Upper lobe of right lung (tissue), 1 donor: ENCODE results near the gene CPM. TPM values are rescaled to one million over a fixed set of nuclear protein-coding genes. Genes with fewer than 3 reads are reported as not detected.

Experiments
- ATAC-seq: fragments of 200-7000 bp; cut with Tn5 transposase; one replicate; pipeline ENCODE4 v1.9.1; 2020; ENCODE audit warnings: mild to moderate bottlenecking, moderate library complexity
- DNase-seq: peaks from one replicate; pipeline ENCODE4 v3.0.0-alpha.2; 2020
- H3K27ac ChIP-seq: fragments of 200-600 bp; one replicate; pipeline ENCODE4 v1.8.0; 2022
- H3K27me3 ChIP-seq: fragments of 200-600 bp; one replicate; pipeline ENCODE4 v1.8.0; 2022; ENCODE audit warnings: mild to moderate bottlenecking
- H3K36me3 ChIP-seq: fragments of 200-600 bp; one replicate; pipeline ENCODE4 v1.8.0; 2022
- H3K4me1 ChIP-seq: fragments of 200-600 bp; one replicate; pipeline ENCODE4 v1.8.0; 2022
- H3K4me3 ChIP-seq: fragments of 200-600 bp; one replicate; pipeline ENCODE4 v1.8.0; 2022; ENCODE audit warnings: mild to moderate bottlenecking
- H3K9me3 ChIP-seq: fragments of 200-600 bp; one replicate; pipeline ENCODE4 v1.8.0; 2022
- intact Hi-C: fragments of 100-400 bp; cut with DNase I; formaldehyde crosslinking; loops from one replicate; pipeline ENCODE4 v1.11.0; 2022
- total RNA-seq: library from RNA; stranded (reverse); fragmentation: NEBNext Ultra II Directional; extraction: Animal tissue kit (Norgen Biotek cat#: 25700); gene quantifications from one replicate; pipeline ENCODE4 v1.2.1, GENCODE V29; 2021
- TF ChIP-seq, protein P1 (sequence below): fragments of 200-600 bp; IDR thresholded peaks from one replicate; pipeline ENCODE4 v1.8.0; 2022; ENCODE audit warnings: antibody characterized with exemption
- donor health status: DM: no; HTN: yes; CAD: no; lungs with severe emphysema.

Gene CPM
- total RNA-seq, 1 donor from 2014 or later: 165 TPM

DNA sequence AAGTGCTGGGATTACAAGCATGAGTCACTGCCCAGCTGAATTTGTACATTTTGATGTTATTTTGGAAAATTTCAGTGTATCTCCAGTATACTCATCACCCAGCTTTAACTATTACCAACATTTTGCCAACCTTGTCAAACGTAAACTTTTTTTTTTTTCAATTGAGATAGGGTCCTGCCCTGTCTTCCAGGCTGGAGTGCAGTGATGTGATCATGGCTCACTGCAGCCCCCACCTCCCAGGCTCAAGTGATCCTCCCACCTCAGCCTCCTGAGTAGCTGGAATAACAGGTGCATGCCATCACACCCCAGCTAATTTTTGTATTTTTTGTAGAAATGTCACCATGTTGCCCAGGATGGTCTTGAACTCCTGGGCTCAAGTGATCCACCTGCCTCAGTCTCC, 95.8 kb downstream of the CPM start:
- no peaks in the 10 kb centered on the region for H3K27me3 ChIP-seq
- no peak overlapping the region for H3K27ac ChIP-seq
- TF ChIP-seq, protein P1, sequence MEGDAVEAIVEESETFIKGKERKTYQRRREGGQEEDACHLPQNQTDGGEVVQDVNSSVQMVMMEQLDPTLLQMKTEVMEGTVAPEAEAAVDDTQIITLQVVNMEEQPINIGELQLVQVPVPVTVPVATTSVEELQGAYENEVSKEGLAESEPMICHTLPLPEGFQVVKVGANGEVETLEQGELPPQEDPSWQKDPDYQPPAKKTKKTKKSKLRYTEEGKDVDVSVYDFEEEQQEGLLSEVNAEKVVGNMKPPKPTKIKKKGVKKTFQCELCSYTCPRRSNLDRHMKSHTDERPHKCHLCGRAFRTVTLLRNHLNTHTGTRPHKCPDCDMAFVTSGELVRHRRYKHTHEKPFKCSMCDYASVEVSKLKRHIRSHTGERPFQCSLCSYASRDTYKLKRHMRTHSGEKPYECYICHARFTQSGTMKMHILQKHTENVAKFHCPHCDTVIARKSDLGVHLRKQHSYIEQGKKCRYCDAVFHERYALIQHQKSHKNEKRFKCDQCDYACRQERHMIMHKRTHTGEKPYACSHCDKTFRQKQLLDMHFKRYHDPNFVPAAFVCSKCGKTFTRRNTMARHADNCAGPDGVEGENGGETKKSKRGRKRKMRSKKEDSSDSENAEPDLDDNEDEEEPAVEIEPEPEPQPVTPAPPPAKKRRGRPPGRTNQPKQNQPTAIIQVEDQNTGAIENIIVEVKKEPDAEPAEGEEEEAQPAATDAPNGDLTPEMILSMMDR: no peak
- H3K36me3 ChIP-seq: peaks cover 95% of the 10 kb centered on the region
- ATAC-seq: no peak
- H3K4me3 ChIP-seq: no peak overlapping the region
- no peak for DNase-seq
- H3K4me1 ChIP-seq: no peaks in the 10 kb centered on the region
- H3K9me3 ChIP-seq: no peaks in the 10 kb centered on the region
- intact Hi-C loops: no loop called here

DNA sequence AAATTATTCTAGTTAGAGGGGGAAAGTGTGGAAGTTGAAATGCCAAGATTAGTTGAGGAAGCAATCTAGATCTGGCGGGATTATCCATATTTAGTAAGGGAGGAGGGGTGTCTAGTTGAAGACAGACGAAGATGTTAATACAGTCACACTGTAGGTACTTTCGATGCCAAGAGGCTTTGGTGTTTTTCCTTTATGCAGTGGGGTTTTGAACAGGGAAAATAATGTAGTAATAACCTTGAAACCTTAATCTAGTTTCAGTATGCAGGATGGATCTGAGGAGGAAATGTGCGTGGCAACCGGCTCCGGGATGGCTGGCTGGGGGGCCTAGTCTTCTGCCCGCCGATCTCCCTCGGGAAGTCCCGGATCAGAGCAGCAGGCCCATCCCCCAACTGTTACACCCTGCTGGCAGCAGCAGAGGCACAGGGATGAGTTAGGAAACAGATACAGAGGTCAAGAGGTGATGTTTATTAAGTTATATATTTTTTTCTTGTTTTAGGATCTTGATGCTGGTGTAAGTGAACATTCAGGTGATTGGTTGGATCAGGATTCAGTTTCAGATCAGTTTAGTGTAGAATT, 97.5 kb downstream of the CPM start:
- DNase-seq: no peak
- H3K27ac ChIP-seq: no peak overlapping the region
- intact Hi-C loops: no loop called here

DNA sequence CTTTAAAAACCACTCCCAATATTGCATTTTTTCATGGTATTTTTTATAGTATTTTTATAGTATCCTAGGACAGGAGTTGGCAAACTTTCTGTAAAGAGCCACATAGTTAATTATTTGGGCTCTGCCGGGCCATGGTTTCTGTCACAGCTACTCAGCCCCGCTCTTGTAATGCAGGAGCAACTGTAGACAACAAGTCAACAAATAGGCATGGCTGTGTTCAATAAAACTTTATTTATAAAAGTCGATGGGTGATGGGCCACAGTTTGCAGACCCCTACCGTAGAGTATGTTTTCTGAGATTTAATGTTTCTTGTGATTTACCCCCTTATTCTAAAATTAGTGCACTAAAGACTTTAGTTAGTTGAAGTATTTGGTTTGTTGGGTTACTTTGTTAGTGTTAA, 99.5 kb downstream of the CPM start:
- Histone ChIP-seq H3K9me3 (no peaks in the 10 kb centered on the region), H3K27me3 (no peaks in the 10 kb centered on the region), H3K36me3 (peaks cover 95% of the 10 kb centered on the region), H3K27ac (no peak overlapping the region), H3K4me3 (no peak overlapping the region), H3K4me1 (no peaks in the 10 kb centered on the region)
- TF ChIP-seq, protein P1: no peak
- intact Hi-C loops: no loop called here
- DNase-seq (no peak), ATAC-seq (no peak)

More for the DNA sequence above, 97.5 kb downstream of the CPM start:
- peak; percentile 38 for ATAC-seq
- Histone ChIP-seq H3K4me3 (no peak overlapping the region), H3K4me1 (no peaks in the 10 kb centered on the region), H3K9me3 (no peaks in the 10 kb centered on the region), H3K27me3 (no peaks in the 10 kb centered on the region), H3K36me3 (peaks cover 95% of the 10 kb centered on the region)
- TF ChIP-seq, protein P1: no peak

DNA sequence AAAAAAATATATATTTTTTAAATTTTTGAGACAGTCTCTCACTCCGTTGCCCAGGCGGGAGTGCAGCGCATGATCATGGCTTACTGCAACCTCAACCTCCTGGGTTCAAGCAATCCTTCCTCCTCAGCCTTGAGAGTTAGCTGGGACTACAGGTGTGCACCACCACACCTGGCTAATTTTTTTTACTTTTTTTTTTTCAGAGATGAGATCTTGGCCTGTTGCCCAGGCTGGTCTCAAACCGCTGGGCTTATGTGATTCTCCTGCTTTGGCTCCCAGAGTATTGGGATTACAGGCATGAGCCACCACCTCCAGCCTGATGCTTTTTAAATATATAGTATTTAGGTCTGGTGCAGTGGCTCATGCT, 100.5 kb downstream of the CPM start:
- Histone ChIP-seq H3K27ac (no peak overlapping the region), H3K9me3 (no peaks in the 10 kb centered on the region), H3K4me3 (no peak overlapping the region), H3K36me3 (peaks cover 95% of the 10 kb centered on the region), H3K27me3 (no peaks in the 10 kb centered on the region), H3K4me1 (no peaks in the 10 kb centered on the region)
- intact Hi-C loops: no loop called here
- ATAC-seq (no peak), DNase-seq (no peak)
- TF ChIP-seq, protein P1: no peak

DNA sequence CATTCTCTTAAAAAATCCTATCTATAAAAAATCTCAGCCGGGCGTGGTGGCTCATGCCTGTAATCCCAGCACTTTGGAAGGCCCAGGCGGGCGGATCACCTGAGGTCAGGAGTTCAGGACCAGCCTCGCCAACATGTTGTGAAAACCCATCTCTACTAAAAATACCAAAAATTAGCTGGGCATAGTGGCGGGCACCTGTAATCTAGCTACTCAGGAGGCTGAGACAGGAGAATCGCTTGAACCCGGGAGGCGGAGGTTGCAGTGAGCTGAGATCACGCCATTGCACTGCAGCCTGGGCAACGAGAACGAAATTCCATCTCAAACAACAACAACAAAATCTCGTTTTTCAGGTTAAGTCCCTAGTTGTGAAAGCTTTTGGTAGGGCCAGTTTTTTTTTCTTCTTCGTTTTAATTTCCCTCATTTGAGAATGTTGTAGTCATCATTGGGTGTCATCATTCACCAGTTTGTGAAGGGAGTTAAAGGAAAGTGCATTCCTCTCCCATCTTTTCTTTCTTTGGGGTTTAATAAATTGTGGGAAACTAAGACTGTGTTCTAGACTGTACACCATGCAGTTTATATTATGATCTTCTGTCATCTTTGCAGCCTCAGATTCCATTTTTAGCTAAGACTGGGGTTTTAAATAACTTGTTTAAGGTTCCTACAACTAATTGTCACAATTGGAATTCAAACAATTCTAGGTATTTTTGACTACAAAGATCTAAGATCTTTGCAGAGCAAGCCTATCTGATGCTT, 101.0 kb downstream of the CPM start:
- H3K9me3 ChIP-seq: no peaks in the 10 kb centered on the region
- H3K27me3 ChIP-seq: no peaks in the 10 kb centered on the region
- ATAC-seq: no peak
- DNase-seq: no peak
- no peaks in the 10 kb centered on the region for H3K4me1 ChIP-seq
- H3K36me3 ChIP-seq: peaks cover 95% of the 10 kb centered on the region
- TF ChIP-seq, protein P1: no peak
- no peak overlapping the region for H3K4me3 ChIP-seq
- intact Hi-C loops: no loop called here
- H3K27ac ChIP-seq: no peak overlapping the region
